ENCODE data around the gene KIF27. TPM values are rescaled to one million over a fixed set of nuclear protein-coding genes. Genes with fewer than 3 reads are reported as not detected.

The KIF27 gene
- polyA plus RNA-seq = 1 to 10 TPM in 3 of 4 donors, under 1 TPM in 1; 0.27 to 7.2 (median 1.3) TPM
- long read RNA-seq, donor 1, partial matches to known transcripts = 0 of 1 reads
- long read RNA-seq, donor 1, other reads (novel, unspliced or antisense) = 0 of 1 reads
- long read RNA-seq, donor 2 = 0 reads
- long read RNA-seq, donor 3 = 0 reads
- long read RNA-seq, donor 4 = 0 reads
- long read RNA-seq, donor 5 = 0 reads
- long read RNA-seq, donor 6 = 0 reads
- long read RNA-seq, donor 7 = 0 reads
- long read RNA-seq, donor 8 = 0 reads
- long read RNA-seq, donor 9 = 0 reads
- long read RNA-seq, donor 10 = 0 reads

- no peaks in the 10 kb centered on the region for H3K9me3 ChIP-seq (ENCODE audit: control insufficient read depth in 2 of 2, insufficient read depth in 1 of 2, low read depth in 1 of 2, low read length in 1 of 2)
- WGBS, 3 donors = 0 to 1% (median 1%) methylated on average over 63 to 92 of the region's 92 CpGs
- FAIRE-seq = no peak
- H3K4me1 ChIP-seq (ENCODE audit: control insufficient read depth in 3 of 3, insufficient read depth in 2 of 3, low read depth in 1 of 3, low read length in 2 of 3) = peaks cover 0 to 3% (median 0%) of the 10 kb centered on the region in 3 donors
- peak within 1 kb of the TSS; percentile 89 to 96 (median 91) for H3K27ac ChIP-seq (ENCODE audit: low read depth in 1 of 3, low read length in 2 of 3)
- peak; percentile 97 to 99 for DNase-seq
- H3K27me3 ChIP-seq (ENCODE audit: control insufficient read depth in 3 of 3, insufficient read depth in 3 of 3, low read length in 3 of 3) = no peaks in the 10 kb centered on the region
- H3K36me3 ChIP-seq (ENCODE audit: control insufficient read depth in 3 of 3, insufficient read depth in 2 of 3, low read depth in 1 of 3, low read length in 3 of 3) = peaks cover 0 to 3% (median 0%) of the 10 kb centered on the region in 3 donors
- peak within 1 kb of the TSS; percentile 67 to 94 (median 93) for H3K4me3 ChIP-seq (ENCODE audit: low read depth in 1 of 3, low read length in 3 of 3)
These were observed at the start of gene KIF27 for GRCh38 chr9:83920927-83921707. Gene KIF27 (minus strand): TSS chr9:83921432. CDS start chr9:83915591, 5,841 bp downstream.

GRCh38 chr9:83969602-83970001, 48.4 kb upstream of the KIF27 start:
- Histone ChIP-seq H3K27ac (ENCODE audit: low read depth in 1 of 3, low read length in 2 of 3) (no peak overlapping the region), H3K36me3 (ENCODE audit: control insufficient read depth in 3 of 3, insufficient read depth in 2 of 3, low read depth in 1 of 3, low read length in 3 of 3) (peaks cover 16 to 30% (median 25%) of the 10 kb centered on the region in 3 donors), H3K4me3 (ENCODE audit: low read depth in 1 of 3, low read length in 3 of 3) (no peak overlapping the region), H3K4me1 (ENCODE audit: control insufficient read depth in 3 of 3, insufficient read depth in 2 of 3, low read depth in 1 of 3, low read length in 2 of 3) (no peaks in the 10 kb centered on the region), H3K27me3 (ENCODE audit: control insufficient read depth in 3 of 3, insufficient read depth in 3 of 3, low read length in 3 of 3) (no peaks in the 10 kb centered on the region), H3K9me3 (ENCODE audit: control insufficient read depth in 2 of 2, insufficient read depth in 1 of 2, low read depth in 1 of 2, low read length in 1 of 2) (no peaks in the 10 kb centered on the region)
- 74 to 81% (median 78%) methylated on average over 3 of the region's 3 CpGs for WGBS, 3 donors
- DNase-seq (no peak), FAIRE-seq (no peak)

- H3K27ac ChIP-seq (ENCODE audit: low read depth in 1 of 3, low read length in 2 of 3) = no peak overlapping the region
- peaks cover 13 to 15% (median 14%) of the 10 kb centered on the region in 3 donors for H3K36me3 ChIP-seq (ENCODE audit: control insufficient read depth in 3 of 3, insufficient read depth in 2 of 3, low read depth in 1 of 3, low read length in 3 of 3)
- H3K27me3 ChIP-seq (ENCODE audit: control insufficient read depth in 3 of 3, insufficient read depth in 3 of 3, low read length in 3 of 3) = no peaks in the 10 kb centered on the region
- H3K4me1 ChIP-seq (ENCODE audit: control insufficient read depth in 3 of 3, insufficient read depth in 2 of 3, low read depth in 1 of 3, low read length in 2 of 3) = peaks cover 0 to 2% (median 0%) of the 10 kb centered on the region in 3 donors
- H3K4me3 ChIP-seq (ENCODE audit: low read depth in 1 of 3, low read length in 3 of 3) = no peak overlapping the region
- DNase-seq (no peak), FAIRE-seq (no peak)
- 75 to 78% (median 77%) methylated on average over 1 of the region's 1 CpG for WGBS, 3 donors
- no peaks in the 10 kb centered on the region for H3K9me3 ChIP-seq (ENCODE audit: control insufficient read depth in 2 of 2, insufficient read depth in 1 of 2, low read depth in 1 of 2, low read length in 1 of 2)
These were observed 45.8 kb upstream of the KIF27 start for GRCh38 chr9:83967073-83967472.

GRCh38 chr9:83966209-83966582, 45.0 kb upstream of the KIF27 start:
- DNase-seq (no peak), FAIRE-seq (no peak)
- Histone ChIP-seq H3K9me3 (ENCODE audit: control insufficient read depth in 2 of 2, insufficient read depth in 1 of 2, low read depth in 1 of 2, low read length in 1 of 2) (no peaks in the 10 kb centered on the region), H3K36me3 (ENCODE audit: control insufficient read depth in 3 of 3, insufficient read depth in 2 of 3, low read depth in 1 of 3, low read length in 3 of 3) (peaks cover 7 to 8% (median 7%) of the 10 kb centered on the region in 3 donors), H3K27ac (ENCODE audit: low read depth in 1 of 3, low read length in 2 of 3) (no peak overlapping the region), H3K4me3 (ENCODE audit: low read depth in 1 of 3, low read length in 3 of 3) (no peak overlapping the region), H3K27me3 (ENCODE audit: control insufficient read depth in 3 of 3, insufficient read depth in 3 of 3, low read length in 3 of 3) (no peaks in the 10 kb centered on the region), H3K4me1 (ENCODE audit: control insufficient read depth in 3 of 3, insufficient read depth in 2 of 3, low read depth in 1 of 3, low read length in 2 of 3) (peaks cover 0 to 2% (median 0%) of the 10 kb centered on the region in 3 donors)
- WGBS, 3 donors = 88 to 94% (median 93%) methylated on average over 8 of the region's 8 CpGs

GRCh38 chr9:83965350-83966208, 44.3 kb upstream of the KIF27 start:
- Histone ChIP-seq H3K27me3 (ENCODE audit: control insufficient read depth in 3 of 3, insufficient read depth in 3 of 3, low read length in 3 of 3) (no peaks in the 10 kb centered on the region), H3K36me3 (ENCODE audit: control insufficient read depth in 3 of 3, insufficient read depth in 2 of 3, low read depth in 1 of 3, low read length in 3 of 3) (peaks cover 4 to 5% (median 5%) of the 10 kb centered on the region in 3 donors), H3K27ac (ENCODE audit: low read depth in 1 of 3, low read length in 2 of 3) (no peak overlapping the region), H3K9me3 (ENCODE audit: control insufficient read depth in 2 of 2, insufficient read depth in 1 of 2, low read depth in 1 of 2, low read length in 1 of 2) (no peaks in the 10 kb centered on the region), H3K4me3 (ENCODE audit: low read depth in 1 of 3, low read length in 3 of 3) (no peak overlapping the region), H3K4me1 (ENCODE audit: control insufficient read depth in 3 of 3, insufficient read depth in 2 of 3, low read depth in 1 of 3, low read length in 2 of 3) (peaks cover 0 to 2% (median 0%) of the 10 kb centered on the region in 3 donors)
- 66 to 76% (median 72%) methylated on average over 11 of the region's 11 CpGs for WGBS, 3 donors
- FAIRE-seq = no peak
- DNase-seq = peak in 1 of 2 donors; percentile 14

- peaks cover 4 to 5% (median 5%) of the 10 kb centered on the region in 3 donors for H3K36me3 ChIP-seq (ENCODE audit: control insufficient read depth in 3 of 3, insufficient read depth in 2 of 3, low read depth in 1 of 3, low read length in 3 of 3)
- H3K9me3 ChIP-seq (ENCODE audit: control insufficient read depth in 2 of 2, insufficient read depth in 1 of 2, low read depth in 1 of 2, low read length in 1 of 2) = no peaks in the 10 kb centered on the region
- H3K27me3 ChIP-seq (ENCODE audit: control insufficient read depth in 3 of 3, insufficient read depth in 3 of 3, low read length in 3 of 3) = no peaks in the 10 kb centered on the region
- H3K27ac ChIP-seq (ENCODE audit: low read depth in 1 of 3, low read length in 2 of 3) = no peak overlapping the region
- 37 to 63% (median 44%) methylated on average over 2 of the region's 2 CpGs for WGBS, 3 donors
- DNase-seq (no peak), FAIRE-seq (no peak)
- H3K4me1 ChIP-seq (ENCODE audit: control insufficient read depth in 3 of 3, insufficient read depth in 2 of 3, low read depth in 1 of 3, low read length in 2 of 3) = peaks cover 0 to 2% (median 0%) of the 10 kb centered on the region in 3 donors
- H3K4me3 ChIP-seq (ENCODE audit: low read depth in 1 of 3, low read length in 3 of 3) = no peak overlapping the region
These were observed 43.7 kb upstream of the KIF27 start for GRCh38 chr9:83964973-83965349.

GRCh38 chr9:83962165-83962564, 40.9 kb upstream of the KIF27 start:
- Histone ChIP-seq H3K9me3 (ENCODE audit: control insufficient read depth in 2 of 2, insufficient read depth in 1 of 2, low read depth in 1 of 2, low read length in 1 of 2) (no peaks in the 10 kb centered on the region), H3K4me1 (ENCODE audit: control insufficient read depth in 3 of 3, insufficient read depth in 2 of 3, low read depth in 1 of 3, low read length in 2 of 3) (peaks cover 0 to 2% (median 1%) of the 10 kb centered on the region in 3 donors), H3K36me3 (ENCODE audit: control insufficient read depth in 3 of 3, insufficient read depth in 2 of 3, low read depth in 1 of 3, low read length in 3 of 3) (peaks cover 2 to 4% (median 3%) of the 10 kb centered on the region in 3 donors), H3K27ac (ENCODE audit: low read depth in 1 of 3, low read length in 2 of 3) (no peak overlapping the region), H3K27me3 (ENCODE audit: control insufficient read depth in 3 of 3, insufficient read depth in 3 of 3, low read length in 3 of 3) (no peaks in the 10 kb centered on the region), H3K4me3 (ENCODE audit: low read depth in 1 of 3, low read length in 3 of 3) (no peak overlapping the region)
- WGBS, 3 donors = 35 to 53% (median 38%) methylated on average over 3 of the region's 3 CpGs
- FAIRE-seq (no peak), DNase-seq (peak in 1 of 2 donors; percentile 42)

GRCh38 chr9:83960991-83961390, 39.8 kb upstream of the KIF27 start:
- 91 to 97% (median 97%) methylated on average over 5 of the region's 5 CpGs for WGBS, 3 donors
- FAIRE-seq (no peak), DNase-seq (no peak)
- Histone ChIP-seq H3K27ac (ENCODE audit: low read depth in 1 of 3, low read length in 2 of 3) (no peak overlapping the region), H3K4me1 (ENCODE audit: control insufficient read depth in 3 of 3, insufficient read depth in 2 of 3, low read depth in 1 of 3, low read length in 2 of 3) (peaks cover 0 to 3% (median 2%) of the 10 kb centered on the region in 3 donors), H3K4me3 (ENCODE audit: low read depth in 1 of 3, low read length in 3 of 3) (no peak overlapping the region), H3K36me3 (ENCODE audit: control insufficient read depth in 3 of 3, insufficient read depth in 2 of 3, low read depth in 1 of 3, low read length in 3 of 3) (peaks cover 0 to under 1% (median 0%) of the 10 kb centered on the region in 3 donors), H3K27me3 (ENCODE audit: control insufficient read depth in 3 of 3, insufficient read depth in 3 of 3, low read length in 3 of 3) (no peaks in the 10 kb centered on the region), H3K9me3 (ENCODE audit: control insufficient read depth in 2 of 2, insufficient read depth in 1 of 2, low read depth in 1 of 2, low read length in 1 of 2) (no peaks in the 10 kb centered on the region)
